SHP77 (cell line): ENCODE measurements around the gene RAB43.
A peak's percentile ranks its signal among the peaks of the same experiment; 100 is the strongest.

Source experiments
- DNase-seq, 2 experiments: peaks; one replicate each; lab custom pipeline; 2025; lab: John Stamatoyannopoulos, UW

RAB43 gene

GRCh38 chr3:129061023-129061887, 60.3 kb downstream of the RAB43 start:
- DNase-seq = no peak

GRCh38 chr3:129060276-129061022, 61.2 kb downstream of the RAB43 start, which contains the start of gene GP9:
GP9 (plus strand) TSS chr3:129060779; CDS start chr3:129061740, 961 bp downstream.
- DNase-seq = no peak

- no peak for DNase-seq
These were observed 62.2 kb downstream of the RAB43 start for GRCh38 chr3:129059311-129059958.

GRCh38 chr3:129058441-129059200, 63.0 kb downstream of the RAB43 start:
- DNase-seq = peak; percentile 24 to 38

GRCh38 chr3:129057249-129057648, 64.4 kb downstream of the RAB43 start:
- no peak for DNase-seq

GRCh38 chr3:129056451-129057173, 65.0 kb downstream of the RAB43 start:
- no peak for DNase-seq

GRCh38 chr3:129054605-129055104, 66.9 kb downstream of the RAB43 start:
- DNase-seq = no peak

GRCh38 chr3:129052675-129053074, 68.9 kb downstream of the RAB43 start:
- peak in 1 of 2 experiments; percentile 32 for DNase-seq

GRCh38 chr3:129051871-129052340, 69.7 kb downstream of the RAB43 start:
- no peak for DNase-seq

- DNase-seq = no peak
These were observed 70.9 kb downstream of the RAB43 start for GRCh38 chr3:129050556-129051295.

GRCh38 chr3:129047553-129047839, 74.1 kb downstream of the RAB43 start:
- DNase-seq = no peak

GRCh38 chr3:129046732-129047552, 74.7 kb downstream of the RAB43 start:
- DNase-seq = no peak

GRCh38 chr3:129046037-129046731, 75.4 kb downstream of the RAB43 start:
- no peak for DNase-seq

- no peak for DNase-seq
These were observed 75.9 kb downstream of the RAB43 start for GRCh38 chr3:129045675-129046036.

- no peak for DNase-seq
These were observed 80.9 kb downstream of the RAB43 start for GRCh38 chr3:129040579-129041300.

GRCh38 chr3:129040039-129040336, 81.6 kb downstream of the RAB43 start:
- no peak for DNase-seq

GRCh38 chr3:129039271-129040038, 82.1 kb downstream of the RAB43 start:
- DNase-seq = peak; percentile 73 to 92
